Measurements from ENCODE around the gene RPS4Y1.
"Not testable (repeated sequence)": the region's sequence is repeated elsewhere in the genome, so short reads cannot be mapped to it uniquely, and the experiment has no call there.

RPS4Y1 gene

GRCh38 chrY:2857068-2857467, 15.7 kb downstream of the RPS4Y1 start:
- in situ Hi-C loops (cut with MboI; ENCODE audit: low sequenced_read_pairs) = no loop called here

GRCh38 chrY:2857686-2858085, 16.3 kb downstream of the RPS4Y1 start:
- no peak overlapping the region for H3K4me3 ChIP-seq
- no peaks in the 10 kb centered on the region for H3K4me1 ChIP-seq
- no peak for DNase-seq (ENCODE audit: low spot score in 2 of 2)
- no peaks in the 10 kb centered on the region for H3K27me3 ChIP-seq (ENCODE audit: low read depth)
- no peaks in the 10 kb centered on the region for H3K9me3 ChIP-seq
- H3K36me3 ChIP-seq (replicated peaks) = no peaks in the 10 kb centered on the region
- in situ Hi-C loops (cut with MboI; ENCODE audit: low sequenced_read_pairs) = no loop called here

More at GRCh38 chrY:2857068-2857467, 15.7 kb downstream of the RPS4Y1 start:
- Histone ChIP-seq H3K27me3 (ENCODE audit: low read depth) (no peaks in the 10 kb centered on the region), H3K36me3 (replicated peaks) (no peaks in the 10 kb centered on the region), H3K9me3 (no peaks in the 10 kb centered on the region), H3K4me1 (no peaks in the 10 kb centered on the region), H3K4me3 (no peak overlapping the region)
- no peak for DNase-seq (ENCODE audit: low spot score in 2 of 2)

- H3K36me3 ChIP-seq (replicated peaks) = no peaks in the 10 kb centered on the region
- no peak overlapping the region for H3K4me3 ChIP-seq
- H3K4me1 ChIP-seq = no peaks in the 10 kb centered on the region
- DNase-seq (ENCODE audit: low spot score in 2 of 2) = no peak
- H3K9me3 ChIP-seq = no peaks in the 10 kb centered on the region
- no peaks in the 10 kb centered on the region for H3K27me3 ChIP-seq (ENCODE audit: low read depth)
- in situ Hi-C loops (cut with MboI; ENCODE audit: low sequenced_read_pairs) = no loop called here
Observed at GRCh38 chrY:2859782-2860181, 18.4 kb downstream of the RPS4Y1 start.

- H3K9me3 ChIP-seq = no peaks in the 10 kb centered on the region
- no peaks in the 10 kb centered on the region for H3K4me1 ChIP-seq
- no peak overlapping the region for H3K4me3 ChIP-seq
- in situ Hi-C loops (cut with MboI; ENCODE audit: low sequenced_read_pairs) = no loop called here
- DNase-seq (ENCODE audit: low spot score in 2 of 2) = no peak
- H3K27me3 ChIP-seq (ENCODE audit: low read depth) = no peaks in the 10 kb centered on the region
- H3K36me3 ChIP-seq (replicated peaks) = no peaks in the 10 kb centered on the region
Observed at GRCh38 chrY:2860511-2860910, 19.1 kb downstream of the RPS4Y1 start.

GRCh38 chrY:2866581-2866980, 25.2 kb downstream of the RPS4Y1 start:
- in situ Hi-C loops (cut with MboI; ENCODE audit: low sequenced_read_pairs) = no loop called here
- no peaks in the 10 kb centered on the region for H3K36me3 ChIP-seq (replicated peaks)
- no peak overlapping the region for H3K4me3 ChIP-seq

GRCh38 chrY:2867469-2867868, 26.1 kb downstream of the RPS4Y1 start:
- no peaks in the 10 kb centered on the region for H3K27me3 ChIP-seq (ENCODE audit: low read depth)
- DNase-seq (ENCODE audit: low spot score in 2 of 2) = no peak
- no peaks in the 10 kb centered on the region for H3K9me3 ChIP-seq
- no peaks in the 10 kb centered on the region for H3K36me3 ChIP-seq (replicated peaks)
- no peak overlapping the region for H3K4me3 ChIP-seq
- in situ Hi-C loops (cut with MboI; ENCODE audit: low sequenced_read_pairs) = no loop called here
- H3K4me1 ChIP-seq = no peaks in the 10 kb centered on the region

More at GRCh38 chrY:2866581-2866980, 25.2 kb downstream of the RPS4Y1 start:
- H3K27me3 ChIP-seq (ENCODE audit: low read depth) = no peaks in the 10 kb centered on the region
- H3K4me1 ChIP-seq = no peaks in the 10 kb centered on the region
- DNase-seq (ENCODE audit: low spot score in 2 of 2) = no peak
- no peaks in the 10 kb centered on the region for H3K9me3 ChIP-seq

- H3K36me3 ChIP-seq (replicated peaks) = no peaks in the 10 kb centered on the region
- in situ Hi-C loops (cut with MboI; ENCODE audit: low sequenced_read_pairs) = no loop called here
- DNase-seq (ENCODE audit: low spot score in 2 of 2) = no peak
Observed at GRCh38 chrY:2868035-2868607, 26.7 kb downstream of the RPS4Y1 start.

GRCh38 chrY:2872234-2872633, 30.8 kb downstream of the RPS4Y1 start:
- H3K4me1 ChIP-seq; H3K36me3 ChIP-seq (replicated peaks); in situ Hi-C loops (cut with MboI; ENCODE audit: low sequenced_read_pairs); H3K27me3 ChIP-seq (ENCODE audit: low read depth); DNase-seq (ENCODE audit: low spot score in 2 of 2); H3K4me3 ChIP-seq; H3K9me3 ChIP-seq: not testable (repeated sequence)

More at GRCh38 chrY:2868035-2868607, 26.7 kb downstream of the RPS4Y1 start:
- H3K9me3 ChIP-seq = no peaks in the 10 kb centered on the region
- no peaks in the 10 kb centered on the region for H3K4me1 ChIP-seq
- H3K4me3 ChIP-seq = no peak overlapping the region
- no peaks in the 10 kb centered on the region for H3K27me3 ChIP-seq (ENCODE audit: low read depth)

GRCh38 chrY:2874211-2874610, 32.8 kb downstream of the RPS4Y1 start:
- in situ Hi-C loops (cut with MboI; ENCODE audit: low sequenced_read_pairs) = no loop called here
- H3K4me3 ChIP-seq = no peak overlapping the region
- no peak for DNase-seq (ENCODE audit: low spot score in 2 of 2)
- H3K36me3 ChIP-seq (replicated peaks) = no peaks in the 10 kb centered on the region
- no peaks in the 10 kb centered on the region for H3K9me3 ChIP-seq
- no peaks in the 10 kb centered on the region for H3K4me1 ChIP-seq
- H3K27me3 ChIP-seq (ENCODE audit: low read depth) = no peaks in the 10 kb centered on the region

- DNase-seq (ENCODE audit: low spot score in 2 of 2) = no peak
- in situ Hi-C loops (cut with MboI; ENCODE audit: low sequenced_read_pairs) = no loop called here
- Histone ChIP-seq H3K9me3 (no peaks in the 10 kb centered on the region), H3K36me3 (replicated peaks) (no peaks in the 10 kb centered on the region), H3K27me3 (ENCODE audit: low read depth) (no peaks in the 10 kb centered on the region), H3K4me3 (no peak overlapping the region), H3K4me1 (no peaks in the 10 kb centered on the region)
Observed at GRCh38 chrY:2883561-2883960, 42.2 kb downstream of the RPS4Y1 start.

- Histone ChIP-seq H3K4me1 (no peaks in the 10 kb centered on the region), H3K36me3 (replicated peaks) (no peaks in the 10 kb centered on the region), H3K27me3 (ENCODE audit: low read depth) (no peaks in the 10 kb centered on the region), H3K9me3 (no peaks in the 10 kb centered on the region), H3K4me3 (no peak overlapping the region)
- DNase-seq (ENCODE audit: low spot score in 2 of 2) = no peak
- in situ Hi-C loops (cut with MboI; ENCODE audit: low sequenced_read_pairs) = no loop called here
Observed at GRCh38 chrY:2885880-2886279, 44.5 kb downstream of the RPS4Y1 start.

- in situ Hi-C loops (cut with MboI; ENCODE audit: low sequenced_read_pairs) = no loop called here
- Histone ChIP-seq H3K27me3 (ENCODE audit: low read depth) (no peaks in the 10 kb centered on the region), H3K9me3 (no peaks in the 10 kb centered on the region), H3K4me1 (no peaks in the 10 kb centered on the region), H3K36me3 (replicated peaks) (no peaks in the 10 kb centered on the region), H3K4me3 (no peak overlapping the region)
- DNase-seq (ENCODE audit: low spot score in 2 of 2) = no peak
Observed at GRCh38 chrY:2887386-2887785, 46.0 kb downstream of the RPS4Y1 start.

- in situ Hi-C loops (cut with MboI; ENCODE audit: low sequenced_read_pairs) = no loop called here
- H3K36me3 ChIP-seq (replicated peaks) = no peaks in the 10 kb centered on the region
- H3K4me1 ChIP-seq = no peaks in the 10 kb centered on the region
- H3K27me3 ChIP-seq (ENCODE audit: low read depth) = no peaks in the 10 kb centered on the region
- DNase-seq (ENCODE audit: low spot score in 2 of 2) = no peak
- no peak overlapping the region for H3K4me3 ChIP-seq
- H3K9me3 ChIP-seq = no peaks in the 10 kb centered on the region
Observed at GRCh38 chrY:2887955-2888354, 46.6 kb downstream of the RPS4Y1 start.

GRCh38 chrY:2893471-2893870, 52.1 kb downstream of the RPS4Y1 start:
- H3K27me3 ChIP-seq (ENCODE audit: low read depth) = no peaks in the 10 kb centered on the region
- no peaks in the 10 kb centered on the region for H3K4me1 ChIP-seq
- H3K36me3 ChIP-seq (replicated peaks) = no peaks in the 10 kb centered on the region
- no peak overlapping the region for H3K4me3 ChIP-seq
- DNase-seq (ENCODE audit: low spot score in 2 of 2) = no peak
- H3K9me3 ChIP-seq = no peaks in the 10 kb centered on the region
- in situ Hi-C loops (cut with MboI; ENCODE audit: low sequenced_read_pairs) = no loop called here

GRCh38 chrY:2896050-2896449, 54.6 kb downstream of the RPS4Y1 start:
- in situ Hi-C loops (cut with MboI; ENCODE audit: low sequenced_read_pairs) = no loop called here
- Histone ChIP-seq H3K4me1 (no peaks in the 10 kb centered on the region), H3K4me3 (no peak overlapping the region), H3K36me3 (replicated peaks) (no peaks in the 10 kb centered on the region), H3K9me3 (no peaks in the 10 kb centered on the region), H3K27me3 (ENCODE audit: low read depth) (no peaks in the 10 kb centered on the region)
- DNase-seq (ENCODE audit: low spot score in 2 of 2) = no peak
